Heart left ventricle (tissue), 16 donors: ENCODE data around the gene SCFD1. TPM values are rescaled to one million over a fixed set of nuclear protein-coding genes. Genes with fewer than 3 reads are reported as not detected.
A peak's percentile ranks its signal among the peaks of the same experiment; 100 is the strongest.

Experiments used
- ATAC-seq, 4 donors: fragments of 200-7000 bp; cut with Tn5 transposase; one replicate each; pipeline ENCODE4 v1.9.1; 2020 to 2022; ENCODE audit warnings: moderate library complexity in 4 of 4, mild to moderate bottlenecking in 3 of 4, moderate number of reproducible peaks in 1 of 4
- DNase-seq, 5 donors: peaks; one replicate each; pipeline ENCODE4 v3.0.0-alpha.2; 2020
- H3K27ac ChIP-seq, 12 donors: fragments of 200-600 bp; sonication (generic) in 4 of 12; one replicate each; pipeline versions ENCODE4 v1.5.0 to v1.8.0; 2016 to 2022; ENCODE audit warnings: mild to moderate bottlenecking in 2 of 12
- H3K27me3 ChIP-seq, 9 donors: fragments of 200-600 bp; sonication (generic) in 2 of 9; one replicate each; pipeline versions ENCODE4 v1.5.1 to v1.8.0; 2016 to 2022; ENCODE audit warnings: mild to moderate bottlenecking in 3 of 9
- H3K36me3 ChIP-seq, 9 donors: fragments of 200-600 bp; sonication (generic) in 2 of 9; one replicate each; pipeline versions ENCODE4 v1.5.0 to v1.8.0; 2018 to 2022; ENCODE audit warnings: mild to moderate bottlenecking in 2 of 9
- H3K4me1 ChIP-seq, 12 donors: fragments of 200-600 bp; sonication (generic) in 4 of 12; one replicate each; pipeline versions ENCODE4 v1.5.0 to v1.8.0; 2016 to 2022; ENCODE audit warnings: mild to moderate bottlenecking in 3 of 12
- H3K4me3 ChIP-seq, 12 donors: fragments of 200-600 bp; sonication (generic) in 4 of 12; one replicate each; pipeline versions ENCODE4 v1.5.0 to v1.8.0; 2017 to 2022; ENCODE audit warnings: mild to moderate bottlenecking in 9 of 12, moderate library complexity in 4 of 12
- H3K9me3 ChIP-seq, 12 donors: fragments of 200-600 bp; sonication (generic) in 4 of 12; one replicate each; pipeline versions ENCODE4 v1.5.0 to v1.8.0; 2016 to 2022; ENCODE audit warnings: mild to moderate bottlenecking in 1 of 12
- CTCF ChIP-seq, 12 donors: fragments of 200-600 bp; sonication (generic) in 4 of 12; IDR thresholded peaks; one replicate each; pipeline versions ENCODE4 v1.5.0 to v1.8.0; 2018 to 2022; ENCODE audit warnings: antibody characterized with exemption in 12 of 12, mild to moderate bottlenecking in 5 of 12
- POLR2A ChIP-seq, 2 donors: fragments of 450-650 bp; IDR thresholded peaks; one replicate each; pipeline ENCODE4 v1.6.1; 2017; ENCODE audit warnings: antibody characterized with exemption in 2 of 2, mild to moderate bottlenecking in 2 of 2, moderate library complexity in 2 of 2
- WGBS, 4 donors: extraction: QIAGEN DNeasy Blood & Tissue Kit in 2 of 4; methylation state at CpG; one replicate each; pipeline versions ENCODE4 v1.1.5 to v1.1.7; 2013 to 2018; 5-methylcytosine and 5-hydroxymethylcytosine counted together
- intact Hi-C, 10 donors: fragments of 100-400 bp; cut with DNase I; formaldehyde crosslinking; loops; one replicate each; pipeline versions ENCODE4 v1.11.1 to v1.14.2; 2022
- polyA plus RNA-seq, 2 donors: library from polyadenylated mRNA; stranded (reverse); fragments of 200-250 nt; gene quantifications; one replicate each; pipeline ENCODE4 v1.2.3, GENCODE V29; 2013
- total RNA-seq, 9 donors: library from RNA; depleted of rRNA in 2 of 9; stranded (reverse); fragments of >200 nt in 2 of 9; fragmentation: NEBNext Ultra II Directional in 3 of 9; extraction: Animal tissue kit (Norgen Biotek cat#: 25700) in 3 of 9; gene quantifications; one replicate each; pipeline versions ENCODE4 v1.1.0 to v1.2.4, GENCODE V29; 2016 to 2023
- donor health status: ischemic (EF 13 %, LVEDD 7.1; RV severe dilation, severe dysfunction).
- donor health status: healthy with polysubstance abuse.
- donor health status: DM: no; HTN: yes; CAD: no.
- donor health status: DM: no; HTN: no; CAD: no.
- donor health status: ischemic (EF 25% LVEDD 6.9; RV normal size, moderate dysfunction).
- donor health status: ischemic (EF 25% LVEDD 5.7; RV mildly dilated, moderate dysfunction).
- donor health status: healthy.
- donor health status: DM: yes; HTN: yes; CAD: no.
- donor health status: ischemic (EF 35%, LVEDD 5.7; RV mildly dilated, moderate dysfunction).
- donor health status: nonischemic (EF 11% LVEDD 7.7; RV severe dilation, severe dysfunction).
- donor health status: DM: yes; HTN: yes; CAD: no.
- donor health status: PGD.
- donor health status: ischemic (EF 29% LVEDD 5.4; RV normal size, mild dysfunction).
- donor health status: nonischemic (EF 23%, LVEDD 6.1; RV moderate dilation, normal function).

SCFD1 gene
- total and polyA plus RNA-seq, 11 donors = 23.5 to 64.4 (median 41.4) TPM

DNA sequence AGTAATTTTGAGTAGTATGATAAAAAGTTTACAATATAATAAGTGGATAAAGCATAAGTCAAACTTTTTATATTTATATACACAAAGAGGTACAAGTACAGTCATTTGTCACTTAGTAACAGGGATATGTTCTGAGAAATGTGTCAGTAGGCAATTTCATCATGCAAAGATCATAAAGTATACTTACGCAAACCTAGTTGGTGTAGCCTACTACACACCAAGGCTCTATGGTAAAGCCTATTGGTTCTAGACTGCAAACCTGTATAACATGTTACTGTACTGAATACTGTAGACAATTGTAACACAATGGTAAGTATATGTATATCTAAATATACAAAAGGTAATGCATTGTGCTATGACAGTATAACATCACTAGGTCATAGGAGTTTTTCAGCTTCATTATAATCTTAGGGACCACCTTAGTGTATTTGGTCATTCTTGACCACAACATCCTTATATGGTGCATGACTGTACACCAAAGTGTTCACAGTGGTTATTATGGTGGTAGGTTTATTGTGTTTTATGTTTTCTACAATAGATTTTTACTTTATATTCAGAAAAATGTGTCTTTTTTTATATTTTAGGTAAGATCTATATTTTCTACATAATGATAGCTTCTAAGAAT is 14.9 kb upstream of the SCFD1 start:
- DNase-seq (no peak), ATAC-seq (no peak)
- intact Hi-C loops = no loop called here
- Histone ChIP-seq H3K27me3 (no peaks in the 10 kb centered on the region), H3K4me3 (no peak overlapping the region), H3K4me1 (peaks cover 0 to 10% (median 0%) of the 10 kb centered on the region in 12 donors), H3K27ac (no peak overlapping the region), H3K36me3 (peaks cover 0 to 66% (median 38%) of the 10 kb centered on the region in 9 donors), H3K9me3 (no peaks in the 10 kb centered on the region)
- WGBS, 4 donors = 86 to 100% (median 97%) methylated on average over 1 of the region's 1 CpG
- TF ChIP-seq CTCF (IDR thresholded peaks at IDR 0.05) (no peak), POLR2A (IDR thresholded peaks at IDR 0.05) (no peak)

GRCh38 chr14:30608533-30609006 is 13.5 kb upstream of the SCFD1 start:
- Histone ChIP-seq H3K4me3 (no peak overlapping the region), H3K27me3 (no peaks in the 10 kb centered on the region), H3K27ac (no peak overlapping the region), H3K4me1 (peaks cover 0 to 10% (median 0%) of the 10 kb centered on the region in 12 donors), H3K9me3 (no peaks in the 10 kb centered on the region), H3K36me3 (peaks cover 0 to 62% (median 32%) of the 10 kb centered on the region in 9 donors)
- WGBS, 4 donors = 77 to 87% (median 84%) methylated on average over 5 of the region's 5 CpGs
- no peak for ATAC-seq
- intact Hi-C loops = no loop called here
- TF ChIP-seq CTCF (IDR thresholded peaks at IDR 0.05) = no peak
- no peak for TF ChIP-seq POLR2A (IDR thresholded peaks at IDR 0.05)
- DNase-seq = no peak

GRCh38 chr14:30610787-30611343 is 11.3 kb upstream of the SCFD1 start:
- peak in 3 of 5 donors; percentile 36 to 39 (median 39) for DNase-seq
- intact Hi-C loops = no loop called here
- Histone ChIP-seq H3K36me3 (peaks cover 0 to 50% (median 24%) of the 10 kb centered on the region in 9 donors), H3K27ac (peak overlapping the region in 1 of 12 donors; percentile 57), H3K4me3 (no peak overlapping the region), H3K9me3 (no peaks in the 10 kb centered on the region), H3K4me1 (peaks cover 0 to 10% (median 0%) of the 10 kb centered on the region in 12 donors), H3K27me3 (no peaks in the 10 kb centered on the region)
- peak in 2 of 4 donors; percentile 44 to 54 for ATAC-seq
- WGBS, 4 donors = 51 to 59% (median 52%) methylated on average over 6 of the region's 6 CpGs
- no peak for TF ChIP-seq POLR2A (IDR thresholded peaks at IDR 0.05)
- TF ChIP-seq CTCF (IDR thresholded peaks at IDR 0.05) = peak in 9 of 12 donors; percentile 11 to 47 (median 22)

DNA sequence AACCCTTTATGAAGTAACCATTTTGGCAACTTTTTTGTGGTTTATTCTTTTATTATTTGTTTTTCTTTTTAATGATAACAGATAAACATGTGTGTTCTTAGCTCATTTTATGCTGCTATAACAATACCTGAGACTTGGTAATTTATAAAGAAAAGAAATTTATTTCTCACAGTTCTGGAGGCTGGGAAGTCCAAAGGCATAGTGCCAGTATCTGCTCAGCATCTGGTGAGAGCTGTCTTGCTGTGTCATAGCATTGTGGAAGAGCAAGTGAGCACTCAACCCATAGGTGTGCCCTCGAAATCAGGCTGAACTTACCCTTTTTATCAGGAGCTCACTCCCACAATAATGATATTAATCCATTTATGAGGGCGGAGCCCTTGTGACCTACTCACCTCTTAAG is 8.0 kb upstream of the SCFD1 start:
- TF ChIP-seq CTCF (IDR thresholded peaks at IDR 0.05) (no peak), POLR2A (IDR thresholded peaks at IDR 0.05) (no peak)
- DNase-seq (no peak), ATAC-seq (no peak)
- peaks cover 0 to 10% (median 0%) of the 10 kb centered on the region in 12 donors for H3K4me1 ChIP-seq
- H3K9me3 ChIP-seq = no peaks in the 10 kb centered on the region
- H3K4me3 ChIP-seq = no peak overlapping the region
- WGBS, 4 donors = 96 to 100% (median 99%) methylated on average over 2 of the region's 2 CpGs
- H3K27ac ChIP-seq = no peak overlapping the region
- H3K27me3 ChIP-seq = no peaks in the 10 kb centered on the region
- intact Hi-C loops = no loop called here
- H3K36me3 ChIP-seq = peaks cover 0 to 51% (median 28%) of the 10 kb centered on the region in 9 donors
